Kidney tubule cell (primary cell): ENCODE measurements around the gene SLIT1.
A peak's percentile ranks its signal among the peaks of the same experiment; 100 is the strongest.

Experiments used
- DNase-seq: peaks from one replicate; pipeline ENCODE4 v3.0.0-alpha.2; 2018; ENCODE audit warnings: low spot score

The SLIT1 gene

GRCh38 chr10:97000487-97001182, 185.1 kb downstream of the SLIT1 start:
- no peak for DNase-seq

DNA sequence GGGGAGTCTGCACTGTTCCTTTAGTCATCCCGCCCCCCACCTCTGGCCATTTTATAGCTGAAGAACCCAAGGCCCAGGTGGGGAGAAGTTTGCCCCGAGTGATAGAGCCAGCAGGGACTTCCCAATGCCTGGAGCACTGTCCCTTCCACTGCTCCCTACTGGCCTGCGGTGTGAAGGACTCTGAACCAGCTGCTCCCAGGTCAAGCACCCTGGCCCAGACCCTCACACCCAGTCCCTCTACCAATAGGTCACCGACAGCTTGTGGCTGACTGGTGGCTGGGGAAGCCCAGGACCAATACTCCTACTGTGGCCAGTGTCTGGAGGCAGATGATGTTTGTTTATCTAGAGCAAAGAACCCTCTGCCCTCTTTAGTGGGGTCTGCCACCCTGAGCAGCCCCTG, 185.8 kb downstream of the SLIT1 start:
- no peak for DNase-seq

DNA sequence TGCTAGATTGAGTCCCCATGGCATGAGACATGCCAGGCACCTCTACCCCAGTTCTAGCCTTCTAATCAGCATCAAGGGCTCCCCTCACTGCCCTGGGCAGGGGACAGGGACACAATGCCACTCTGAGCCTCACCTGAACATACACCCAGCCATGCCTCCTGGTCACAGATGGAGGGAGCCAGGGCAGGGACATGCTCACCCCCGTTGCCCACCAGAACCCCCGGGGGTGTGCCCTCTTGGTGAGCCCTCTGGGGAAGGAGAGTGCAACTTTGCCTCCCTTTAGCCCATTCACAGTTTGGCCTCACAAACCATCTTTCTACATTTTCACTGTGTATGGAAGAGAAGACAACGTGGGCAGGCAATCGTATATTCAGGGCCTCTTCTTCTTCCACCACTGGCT, 186.4 kb downstream of the SLIT1 start:
- DNase-seq: no peak

DNA sequence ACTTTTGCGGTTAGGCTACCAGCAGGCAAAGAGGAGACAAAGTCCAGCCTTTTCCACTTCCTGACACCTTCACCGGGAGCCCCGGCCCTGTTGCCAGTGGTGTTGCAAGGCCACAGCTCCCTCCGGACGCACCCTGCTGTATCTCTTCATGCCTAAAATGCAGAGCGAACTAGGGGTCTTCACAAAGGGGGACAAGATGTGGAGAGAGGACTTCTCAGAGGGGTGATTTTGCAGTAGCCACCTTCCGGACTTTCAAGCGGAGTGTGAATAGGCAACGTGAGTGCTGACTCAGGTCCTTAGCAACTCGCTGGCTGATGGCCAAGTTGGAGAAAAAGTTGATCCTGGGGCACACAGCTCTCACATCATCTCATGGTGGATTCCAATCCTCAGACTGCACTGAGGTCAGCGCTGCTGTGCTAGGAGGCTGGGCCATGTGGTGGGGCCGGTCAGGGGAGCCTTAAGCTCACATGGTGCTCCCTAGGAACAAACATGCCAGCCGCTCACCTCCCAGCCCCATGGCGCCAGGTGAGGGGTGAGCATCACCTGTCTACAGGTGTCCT, 187.3 kb downstream of the SLIT1 start:
- DNase-seq: peak; percentile 88

DNA sequence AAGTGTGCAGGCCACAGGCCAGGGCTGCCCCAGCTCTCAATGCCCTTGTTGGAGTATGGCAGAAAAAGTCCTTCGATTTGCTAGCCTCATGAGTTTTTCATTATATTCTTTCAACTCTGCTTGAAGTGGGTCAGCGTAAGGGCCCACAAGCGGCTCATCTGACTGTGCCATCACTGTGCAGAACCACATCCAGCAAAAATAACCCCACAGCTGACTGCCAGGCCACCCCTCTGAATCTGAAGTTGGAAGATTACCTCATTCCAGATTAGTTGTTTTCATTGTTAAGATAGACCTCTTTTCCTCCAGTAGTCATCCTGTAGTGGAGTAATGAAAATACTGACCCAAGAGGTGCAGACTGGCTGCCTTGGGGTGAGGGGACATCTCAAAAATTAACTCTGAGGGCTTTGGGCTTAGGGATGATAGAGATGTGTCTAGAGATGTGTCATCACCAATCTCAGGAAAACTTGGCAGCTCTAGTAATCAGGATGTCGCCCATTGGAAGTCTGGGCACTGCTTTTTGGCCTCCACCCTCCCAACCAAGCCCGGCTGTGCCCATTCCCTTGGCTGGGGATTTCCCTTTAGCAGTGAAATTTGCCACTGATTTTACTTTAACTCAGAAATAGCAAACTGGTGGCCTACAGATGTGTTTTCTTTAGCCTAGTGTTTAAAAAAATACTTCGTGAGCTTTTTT, 189.3 kb downstream of the SLIT1 start:
- DNase-seq: peak; percentile 37

DNA sequence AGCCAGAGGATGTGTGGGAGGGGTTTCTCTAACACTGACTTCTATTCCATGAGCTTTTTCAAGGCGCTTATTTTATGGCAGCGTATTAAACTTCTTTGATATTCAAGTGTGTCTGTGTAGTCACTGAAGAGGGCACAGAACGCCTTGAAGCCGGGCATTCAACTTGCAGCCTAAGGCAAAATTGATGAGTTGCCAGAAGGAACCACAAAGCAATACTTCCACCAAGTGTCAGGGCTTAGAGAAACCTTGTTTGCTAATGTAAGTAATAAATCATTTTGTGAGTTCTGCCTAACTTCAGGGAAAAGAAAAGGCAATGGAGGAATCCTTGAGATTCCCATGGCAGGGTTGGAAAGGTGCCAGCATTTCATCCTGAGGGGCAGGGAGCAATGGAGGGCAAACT, 189.9 kb downstream of the SLIT1 start:
- DNase-seq: peak; percentile 21

DNA sequence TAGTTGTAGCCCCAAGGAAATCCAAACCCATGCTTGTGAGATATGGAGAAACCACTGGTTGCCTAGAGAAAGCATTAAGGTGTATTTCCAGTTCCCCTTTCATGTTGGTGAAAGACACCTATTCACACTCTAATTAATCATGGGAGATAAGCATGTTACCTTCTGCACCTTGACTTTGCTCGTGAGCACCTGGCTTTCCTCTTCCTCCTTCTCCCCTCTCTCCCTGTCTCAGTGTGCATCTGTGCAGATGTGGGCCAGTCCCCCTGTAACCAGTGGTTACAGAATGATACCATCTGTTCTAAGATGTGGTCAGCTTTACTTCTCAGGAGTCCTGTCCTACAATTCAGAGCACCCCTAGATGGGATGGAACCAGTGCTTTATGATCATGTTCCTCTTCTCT, 193.0 kb downstream of the SLIT1 start:
- no peak for DNase-seq

DNA sequence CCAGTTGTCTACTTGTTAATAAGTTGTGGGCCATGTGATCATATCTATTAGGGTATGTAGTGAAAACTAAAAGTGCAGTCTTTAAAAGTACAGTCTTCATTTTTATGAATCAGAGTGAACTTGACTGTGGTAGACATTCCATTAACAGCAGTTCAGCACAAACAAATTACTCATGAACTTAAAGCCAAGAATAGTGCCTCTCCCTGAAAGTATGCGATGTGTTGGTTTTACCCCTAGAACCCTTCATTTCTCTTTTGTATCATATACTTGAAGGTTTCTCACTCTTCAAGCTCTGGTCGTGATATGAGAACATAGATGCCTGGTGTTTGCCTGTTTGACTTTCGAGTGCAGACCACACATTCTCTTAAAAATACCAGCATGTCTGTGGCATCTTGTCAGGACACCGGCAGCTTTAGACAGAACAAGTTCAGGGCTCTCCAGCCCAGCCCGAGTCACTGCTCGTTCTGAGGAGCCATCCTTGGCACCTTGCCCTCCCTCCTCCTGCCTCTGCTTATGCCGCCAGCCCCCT, 194.4 kb downstream of the SLIT1 start:
- DNase-seq: peak; percentile 70

- peak; percentile 69 for DNase-seq
Observed at GRCh38 chr10:96988426-96988825, 197.3 kb downstream of the SLIT1 start.

GRCh38 chr10:96987842-96988175, 197.9 kb downstream of the SLIT1 start:
- DNase-seq: peak; percentile 72

- DNase-seq: no peak
Observed at GRCh38 chr10:96987141-96987841, 198.5 kb downstream of the SLIT1 start.

- DNase-seq: no peak
Observed at GRCh38 chr10:96986200-96986856, 199.4 kb downstream of the SLIT1 start.

GRCh38 chr10:96984541-96985131, 201.1 kb downstream of the SLIT1 start:
- DNase-seq: no peak

- DNase-seq: no peak
Observed at GRCh38 chr10:96982149-96982930, 203.4 kb downstream of the SLIT1 start.

DNA sequence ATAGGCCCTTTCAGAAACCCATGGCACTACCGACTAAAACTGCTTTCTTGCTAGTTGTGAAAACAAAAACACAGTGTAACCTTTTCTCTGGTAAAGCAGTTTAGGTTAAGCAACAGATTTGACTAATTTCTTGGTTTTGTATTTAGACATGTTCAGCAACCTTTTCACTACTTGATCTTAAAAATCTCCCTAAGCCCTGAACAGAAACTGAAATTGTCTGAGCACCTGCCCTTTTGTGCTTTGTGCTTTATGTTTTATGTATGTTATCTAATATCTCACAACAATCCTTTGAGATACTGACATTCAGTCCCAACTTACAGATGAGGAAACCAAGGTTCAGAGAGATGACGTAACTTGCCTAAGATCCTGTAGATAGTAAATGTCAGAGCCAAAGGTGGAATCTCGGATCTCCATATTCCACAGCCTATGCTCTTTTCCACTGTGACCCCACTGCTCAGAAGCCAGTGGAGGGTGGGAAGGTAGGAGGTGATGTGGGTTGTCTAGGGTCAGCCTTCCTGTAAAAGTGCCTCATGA, 207.1 kb downstream of the SLIT1 start:
- no peak for DNase-seq

- no peak for DNase-seq
Observed at GRCh38 chr10:96975136-96975535, 210.6 kb downstream of the SLIT1 start.

- no peak for DNase-seq
Observed at GRCh38 chr10:96973809-96974747, 211.7 kb downstream of the SLIT1 start.

GRCh38 chr10:96972264-96972663, 213.5 kb downstream of the SLIT1 start:
- peak; percentile 43 for DNase-seq

- DNase-seq: no peak
Observed at GRCh38 chr10:96971324-96971723, 214.4 kb downstream of the SLIT1 start.
